ENCODE measurements around the gene GATAD2A. TPM values are rescaled to one million over a fixed set of nuclear protein-coding genes. Genes with fewer than 3 reads are reported as not detected.

The GATAD2A gene
- total and polyA plus RNA-seq, 9 of the 15 experiments (the other 6 are each of a cell fraction or from before 2014, with no cell fraction given) = 2.4 to 226 (median 44.2) TPM

DNA sequence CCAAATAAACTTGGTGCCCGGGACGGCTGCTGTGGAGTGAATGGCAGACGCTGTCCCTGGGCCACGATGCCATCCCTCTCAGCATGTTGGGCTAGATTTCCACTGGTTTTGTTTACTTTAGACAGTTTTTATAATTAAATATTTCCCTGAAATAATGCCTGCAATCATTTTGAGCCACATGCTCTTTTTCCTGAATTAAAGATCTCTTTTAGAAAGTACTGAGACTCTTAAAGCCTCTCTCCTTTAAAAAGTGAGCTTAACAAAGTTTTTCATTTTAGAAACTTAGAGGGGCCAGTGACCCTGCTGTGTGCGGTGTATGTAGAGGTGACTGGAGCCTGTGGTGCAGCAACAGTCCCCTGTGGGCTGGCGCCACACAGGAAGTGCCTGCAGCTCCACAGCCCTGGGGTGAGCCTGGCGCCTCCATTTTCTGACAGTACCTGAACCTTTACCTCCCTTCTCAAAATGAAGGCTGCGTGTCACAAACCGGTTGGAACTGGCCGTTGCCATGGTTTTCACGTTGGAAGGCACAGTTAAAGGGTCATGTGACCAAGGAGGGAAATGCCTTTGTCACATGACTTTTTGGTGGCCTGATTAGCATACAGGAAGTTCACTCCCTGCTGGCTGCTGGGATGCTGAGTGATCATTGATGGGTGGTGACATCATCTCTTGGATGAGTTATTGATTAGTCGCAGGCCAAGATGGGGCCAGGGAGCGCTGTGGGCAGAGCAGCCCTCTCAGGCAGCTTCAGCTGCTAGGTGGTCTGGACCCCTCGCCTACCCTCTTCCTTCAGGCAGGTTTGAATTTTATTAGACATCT is 83.6 kb downstream of the GATAD2A start (continued):
- no peak for TF ChIP-seq ZNF431 (CRISPR knock-in tag; IDR thresholded peaks at IDR 0.05)
- TF ChIP-seq, protein P1, sequence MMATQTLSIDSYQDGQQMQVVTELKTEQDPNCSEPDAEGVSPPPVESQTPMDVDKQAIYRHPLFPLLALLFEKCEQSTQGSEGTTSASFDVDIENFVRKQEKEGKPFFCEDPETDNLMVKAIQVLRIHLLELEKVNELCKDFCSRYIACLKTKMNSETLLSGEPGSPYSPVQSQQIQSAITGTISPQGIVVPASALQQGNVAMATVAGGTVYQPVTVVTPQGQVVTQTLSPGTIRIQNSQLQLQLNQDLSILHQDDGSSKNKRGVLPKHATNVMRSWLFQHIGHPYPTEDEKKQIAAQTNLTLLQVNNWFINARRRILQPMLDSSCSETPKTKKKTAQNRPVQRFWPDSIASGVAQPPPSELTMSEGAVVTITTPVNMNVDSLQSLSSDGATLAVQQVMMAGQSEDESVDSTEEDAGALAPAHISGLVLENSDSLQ (IDR thresholded peaks at IDR 0.05) = peak; percentile 82
- peak; percentile 77; the same call in 1 of the 2 replicates for TF ChIP-seq BRD4 (IDR thresholded peaks at IDR 0.05)
- peak; percentile 67 for TF ChIP-seq FOSL1 (tag; conservative IDR thresholded peaks at IDR 0.05)
- no peak for TF ChIP-seq TSC22D4 (tag; IDR thresholded peaks at IDR 0.05)
- no peak for TF ChIP-seq ATF1 (CRISPR knock-in tag; IDR thresholded peaks at IDR 0.05)
- TF ChIP-seq ATF1 (tag; IDR thresholded peaks at IDR 0.05) = peak; percentile 74
- TF ChIP-seq ZNF175 (CRISPR knock-in tag; IDR thresholded peaks at IDR 0.05; ENCODE audit: low read depth) = peak; percentile 74
- TF ChIP-seq SAP30 (IDR thresholded peaks at IDR 0.05; ENCODE audit: borderline replicate concordance, insufficient read depth, low read depth, low read length, poor library complexity, severe bottlenecking) = peak; percentile 7
- no peak for TF ChIP-seq TGIF2 (CRISPR knock-in tag; IDR thresholded peaks at IDR 0.05)
- TF ChIP-seq GABPB1 (CRISPR knock-in tag; IDR thresholded peaks at IDR 0.05) = peak; percentile 88
- TF ChIP-seq TBP (optimal IDR thresholded peaks at IDR 0.05; ENCODE audit: low read depth, low read length) = peak; percentile 43
- no peak for TF ChIP-seq POLR2AphosphoS5 (IDR thresholded peaks at IDR 0.05; ENCODE audit: control insufficient read depth, insufficient read depth, low read depth, low read length)
- TF ChIP-seq, protein P2, sequence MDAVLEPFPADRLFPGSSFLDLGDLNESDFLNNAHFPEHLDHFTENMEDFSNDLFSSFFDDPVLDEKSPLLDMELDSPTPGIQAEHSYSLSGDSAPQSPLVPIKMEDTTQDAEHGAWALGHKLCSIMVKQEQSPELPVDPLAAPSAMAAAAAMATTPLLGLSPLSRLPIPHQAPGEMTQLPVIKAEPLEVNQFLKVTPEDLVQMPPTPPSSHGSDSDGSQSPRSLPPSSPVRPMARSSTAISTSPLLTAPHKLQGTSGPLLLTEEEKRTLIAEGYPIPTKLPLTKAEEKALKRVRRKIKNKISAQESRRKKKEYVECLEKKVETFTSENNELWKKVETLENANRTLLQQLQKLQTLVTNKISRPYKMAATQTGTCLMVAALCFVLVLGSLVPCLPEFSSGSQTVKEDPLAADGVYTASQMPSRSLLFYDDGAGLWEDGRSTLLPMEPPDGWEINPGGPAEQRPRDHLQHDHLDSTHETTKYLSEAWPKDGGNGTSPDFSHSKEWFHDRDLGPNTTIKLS (IDR thresholded peaks at IDR 0.05; ENCODE audit: borderline replicate concordance, low read depth) = no peak; the same call in 1 of the 2 replicates
- 0 out of 2 replicates have a peak, but pooled peaks have one; percentile 29 for TF ChIP-seq ZKSCAN1 (IDR thresholded peaks at IDR 0.05; ENCODE audit: low read depth, low read length)
- TF ChIP-seq, protein P3, sequence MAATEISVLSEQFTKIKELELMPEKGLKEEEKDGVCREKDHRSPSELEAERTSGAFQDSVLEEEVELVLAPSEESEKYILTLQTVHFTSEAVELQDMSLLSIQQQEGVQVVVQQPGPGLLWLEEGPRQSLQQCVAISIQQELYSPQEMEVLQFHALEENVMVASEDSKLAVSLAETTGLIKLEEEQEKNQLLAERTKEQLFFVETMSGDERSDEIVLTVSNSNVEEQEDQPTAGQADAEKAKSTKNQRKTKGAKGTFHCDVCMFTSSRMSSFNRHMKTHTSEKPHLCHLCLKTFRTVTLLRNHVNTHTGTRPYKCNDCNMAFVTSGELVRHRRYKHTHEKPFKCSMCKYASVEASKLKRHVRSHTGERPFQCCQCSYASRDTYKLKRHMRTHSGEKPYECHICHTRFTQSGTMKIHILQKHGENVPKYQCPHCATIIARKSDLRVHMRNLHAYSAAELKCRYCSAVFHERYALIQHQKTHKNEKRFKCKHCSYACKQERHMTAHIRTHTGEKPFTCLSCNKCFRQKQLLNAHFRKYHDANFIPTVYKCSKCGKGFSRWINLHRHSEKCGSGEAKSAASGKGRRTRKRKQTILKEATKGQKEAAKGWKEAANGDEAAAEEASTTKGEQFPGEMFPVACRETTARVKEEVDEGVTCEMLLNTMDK (IDR thresholded peaks at IDR 0.05; ENCODE audit: borderline replicate concordance, insufficient read depth, low read depth, low read length, poor library complexity, severe bottlenecking) = no peak
- TF ChIP-seq, protein P4, sequence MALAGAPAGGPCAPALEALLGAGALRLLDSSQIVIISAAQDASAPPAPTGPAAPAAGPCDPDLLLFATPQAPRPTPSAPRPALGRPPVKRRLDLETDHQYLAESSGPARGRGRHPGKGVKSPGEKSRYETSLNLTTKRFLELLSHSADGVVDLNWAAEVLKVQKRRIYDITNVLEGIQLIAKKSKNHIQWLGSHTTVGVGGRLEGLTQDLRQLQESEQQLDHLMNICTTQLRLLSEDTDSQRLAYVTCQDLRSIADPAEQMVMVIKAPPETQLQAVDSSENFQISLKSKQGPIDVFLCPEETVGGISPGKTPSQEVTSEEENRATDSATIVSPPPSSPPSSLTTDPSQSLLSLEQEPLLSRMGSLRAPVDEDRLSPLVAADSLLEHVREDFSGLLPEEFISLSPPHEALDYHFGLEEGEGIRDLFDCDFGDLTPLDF (CRISPR knock-in tag; IDR thresholded peaks at IDR 0.05) = no peak
- peak; percentile 85 for TF ChIP-seq NFRKB (IDR thresholded peaks at IDR 0.05; ENCODE audit: low read depth)
- TF ChIP-seq, protein P5, sequence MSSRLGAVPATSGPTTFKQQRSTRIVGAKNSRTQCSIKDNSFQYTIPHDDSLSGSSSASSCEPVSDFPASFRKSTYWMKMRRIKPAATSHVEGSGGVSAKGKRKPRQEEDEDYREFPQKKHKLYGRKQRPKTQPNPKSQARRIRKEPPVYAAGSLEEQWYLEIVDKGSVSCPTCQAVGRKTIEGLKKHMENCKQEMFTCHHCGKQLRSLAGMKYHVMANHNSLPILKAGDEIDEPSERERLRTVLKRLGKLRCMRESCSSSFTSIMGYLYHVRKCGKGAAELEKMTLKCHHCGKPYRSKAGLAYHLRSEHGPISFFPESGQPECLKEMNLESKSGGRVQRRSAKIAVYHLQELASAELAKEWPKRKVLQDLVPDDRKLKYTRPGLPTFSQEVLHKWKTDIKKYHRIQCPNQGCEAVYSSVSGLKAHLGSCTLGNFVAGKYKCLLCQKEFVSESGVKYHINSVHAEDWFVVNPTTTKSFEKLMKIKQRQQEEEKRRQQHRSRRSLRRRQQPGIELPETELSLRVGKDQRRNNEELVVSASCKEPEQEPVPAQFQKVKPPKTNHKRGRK (tag; IDR thresholded peaks at IDR 0.05) = no peak
- TF ChIP-seq EP300 (IDR thresholded peaks at IDR 0.05; ENCODE audit: low read length) = peak; percentile 41; the same call in 1 of the 2 replicates
